ENCODE results near the gene DUT.

DNA sequence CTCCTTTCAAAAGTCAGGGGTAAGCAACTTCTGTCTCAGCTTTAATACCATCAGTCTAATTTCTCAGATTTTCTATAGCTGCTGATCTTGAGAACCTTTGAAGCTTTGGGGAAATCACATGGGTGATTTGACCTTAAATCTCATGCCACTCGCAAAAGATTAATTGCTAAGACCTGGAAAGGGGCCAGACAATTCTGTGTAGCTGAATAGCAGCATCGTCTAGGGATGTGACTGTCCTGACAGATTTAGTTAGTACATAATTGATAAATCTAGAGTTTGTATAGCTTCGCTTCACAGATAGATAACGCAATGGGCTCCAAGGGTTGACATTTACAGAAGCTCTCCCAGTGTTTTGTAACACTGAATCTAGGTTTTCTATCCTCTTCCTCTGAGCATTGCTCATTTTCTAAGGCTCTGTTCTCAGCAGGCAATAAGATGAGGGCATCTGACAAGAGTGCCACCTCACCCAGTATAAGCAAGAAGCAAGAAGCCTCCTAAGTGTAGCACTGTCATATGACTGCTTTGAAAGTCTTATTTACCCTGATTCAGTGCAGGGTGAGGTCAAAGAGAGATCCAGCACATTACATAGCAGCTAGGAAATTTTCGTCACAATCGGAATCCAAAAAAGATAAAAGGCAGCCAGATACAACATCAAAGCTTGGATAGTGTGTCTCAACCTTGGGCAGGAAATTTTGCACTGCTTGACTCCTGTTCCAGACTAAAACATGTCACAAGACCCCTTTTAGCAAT, 47.7 kb upstream of the DUT start:
- TF ChIP-seq CTCF (IDR thresholded peaks at IDR 0.05; ENCODE audit: insufficient read depth, low read length) (no peak), REST (IDR thresholded peaks at IDR 0.05; ENCODE audit: insufficient replicate concordance, low read depth) (no peak), POLR2AphosphoS5 (IDR thresholded peaks at IDR 0.05; ENCODE audit: low read depth) (no peak), GABPA (IDR thresholded peaks at IDR 0.05; ENCODE audit: low read depth) (no peak), SPI1 (IDR thresholded peaks at IDR 0.05; ENCODE audit: borderline replicate concordance, low read depth) (no peak)
